AG09309 (cell line): Measurements from ENCODE around the gene PCDHGA3.

Experiments used
- DNase-seq: peaks from one replicate; pipeline ENCODE4 v3.0.0-alpha.2; 2010; ENCODE audit warnings: low read depth
- H3K4me3 ChIP-seq: 2 replicates; pipeline ENCODE4 v1.5.1; 2011; ENCODE audit warnings: mild to moderate bottlenecking, low read depth, low read length, moderate library complexity; ENCODE audit not compliant: control insufficient read depth
- CTCF ChIP-seq: IDR thresholded peaks from 2 replicates; pipeline ENCODE4 v1.5.1; 2011; ENCODE audit warnings: mild to moderate bottlenecking, low read depth, low read length, inconsistent platforms; ENCODE audit not compliant: insufficient read depth, control insufficient read depth; ENCODE audit errors: missing control alignments

The PCDHGA3 gene

GRCh38 chr5:141360685-141361084, 17.1 kb downstream of the PCDHGA3 start:
- H3K4me3 ChIP-seq = peak overlapping the region; percentile 59; the same call in 1 of the 2 replicates
- no peak for TF ChIP-seq CTCF
- DNase-seq = no peak

GRCh38 chr5:141362719-141363118, 19.1 kb downstream of the PCDHGA3 start:
- no peak overlapping the region for H3K4me3 ChIP-seq
- TF ChIP-seq CTCF = no peak
- no peak for DNase-seq

GRCh38 chr5:141363952-141364660, 20.5 kb downstream of the PCDHGA3 start, which contains the start of gene PCDHGA5:
Gene PCDHGA5, plus strand, starts transcription at chr5:141364162. Its CDS starts 169 bp downstream, at chr5:141364331.
- peak; percentile 27 for TF ChIP-seq CTCF
- peak within 1 kb of the TSS; percentile 18 for H3K4me3 ChIP-seq
- no peak for DNase-seq

- TF ChIP-seq CTCF = no peak
- no peak overlapping the region for H3K4me3 ChIP-seq
- DNase-seq = no peak
Observed at GRCh38 chr5:141366016-141366896, 22.6 kb downstream of the PCDHGA3 start.

- peak within 1 kb of the TSS; percentile 32 for H3K4me3 ChIP-seq
- peak; percentile 63 for TF ChIP-seq CTCF
- no peak for DNase-seq
Observed at GRCh38 chr5:141369994-141370848, 26.6 kb downstream of the PCDHGA3 start, which contains the start of gene PCDHGB3. Gene PCDHGB3, plus strand, starts transcription at chr5:141370242. Its CDS starts 153 bp downstream, at chr5:141370395.
